Measurements from ENCODE around the gene RPSA.

The RPSA gene

GRCh38 chr3:39460677-39461076 lies 54.2 kb downstream of the RPSA start:
- DNase-seq = no peak

All from activated naive CD4-positive, alpha-beta T cell treated with anti-CD3 and anti-CD28 coated beads, Interleukin-2, amount 50 U/mL, for 16 hours (primary cell).